Hematopoietic multipotent progenitor cell treated with erythropoietin and hydrocortisone succinate and interleukin-3 and kit ligand, for 15 days (in vitro differentiated cells): Measurements from ENCODE around the gene PNMA8A.
"Not testable (repeated sequence)": the region's sequence is repeated elsewhere in the genome, so short reads cannot be mapped to it uniquely, and the experiment has no call there.

Experiments used
- DNase-seq: peaks from one replicate; pipeline ENCODE4 v3.0.0-alpha.2; 2015; ENCODE audit warnings: low spot score

Gene PNMA8A, protein sequence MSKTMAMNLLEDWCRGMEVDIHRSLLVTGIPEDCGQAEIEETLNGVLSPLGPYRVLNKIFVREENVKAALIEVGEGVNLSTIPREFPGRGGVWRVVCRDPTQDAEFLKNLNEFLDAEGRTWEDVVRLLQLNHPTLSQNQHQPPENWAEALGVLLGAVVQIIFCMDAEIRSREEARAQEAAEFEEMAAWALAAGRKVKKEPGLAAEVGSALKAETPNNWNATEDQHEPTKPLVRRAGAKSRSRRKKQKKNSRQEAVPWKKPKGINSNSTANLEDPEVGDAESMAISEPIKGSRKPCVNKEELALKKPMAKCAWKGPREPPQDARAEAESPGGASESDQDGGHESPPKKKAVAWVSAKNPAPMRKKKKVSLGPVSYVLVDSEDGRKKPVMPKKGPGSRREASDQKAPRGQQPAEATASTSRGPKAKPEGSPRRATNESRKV

DNA sequence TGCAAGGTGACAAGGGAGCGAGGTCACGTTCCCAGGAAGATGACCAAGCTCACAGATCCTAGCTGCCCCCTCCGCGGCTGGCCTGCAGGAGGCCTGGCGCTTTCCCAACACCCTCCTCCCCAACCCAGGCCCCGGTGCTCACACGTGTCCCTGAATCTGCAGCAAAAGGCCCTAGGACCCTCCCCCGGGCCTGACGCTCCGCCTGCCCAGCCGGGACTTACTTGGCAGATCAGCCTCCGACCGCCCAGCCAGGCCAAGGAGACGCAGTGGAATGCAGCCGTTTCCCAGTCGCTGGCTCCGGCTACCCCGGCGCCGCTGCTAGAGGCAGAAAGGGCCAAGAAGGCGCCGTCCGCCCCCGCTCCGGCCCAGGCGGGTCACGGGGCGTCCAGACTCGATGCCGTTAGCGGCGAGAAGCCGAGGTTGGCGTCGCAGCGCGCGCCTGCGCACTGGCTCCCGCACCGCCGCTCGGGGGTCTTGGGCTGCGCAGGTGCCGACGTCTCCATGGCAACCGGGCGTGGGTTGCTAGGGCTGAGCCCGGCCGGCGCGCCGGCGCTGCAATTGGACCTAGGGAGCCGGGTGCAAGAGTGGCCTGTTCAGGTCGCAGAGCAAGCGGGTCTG is at the start of gene PNMA8A:
PNMA8A (minus strand) TSS at position 448 of the 618 bp plus-strand sequence. CDS start 528 bp downstream, outside the sequence.
- DNase-seq, result no peak

DNA sequence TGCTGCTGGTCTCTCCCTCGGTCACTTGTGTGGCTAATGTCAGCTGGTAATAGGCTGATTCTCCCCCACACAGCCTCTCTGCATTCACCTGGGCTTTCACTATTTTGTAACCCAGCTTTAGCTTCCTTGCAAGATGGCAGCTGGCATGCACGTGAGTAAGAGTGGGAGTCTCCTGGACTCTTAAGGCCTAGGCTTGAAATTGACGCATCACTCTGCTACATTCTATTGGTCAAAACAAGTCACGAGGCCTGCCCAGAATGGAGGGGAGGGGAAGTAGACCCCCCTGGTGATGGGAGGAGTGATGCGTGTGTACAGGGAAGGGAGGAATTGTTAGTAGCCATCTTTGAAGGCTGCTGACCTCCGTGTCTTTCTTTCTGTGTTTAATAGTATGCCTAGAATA is 49.3 kb upstream of the PNMA8A start:
- DNase-seq, result no peak

DNA sequence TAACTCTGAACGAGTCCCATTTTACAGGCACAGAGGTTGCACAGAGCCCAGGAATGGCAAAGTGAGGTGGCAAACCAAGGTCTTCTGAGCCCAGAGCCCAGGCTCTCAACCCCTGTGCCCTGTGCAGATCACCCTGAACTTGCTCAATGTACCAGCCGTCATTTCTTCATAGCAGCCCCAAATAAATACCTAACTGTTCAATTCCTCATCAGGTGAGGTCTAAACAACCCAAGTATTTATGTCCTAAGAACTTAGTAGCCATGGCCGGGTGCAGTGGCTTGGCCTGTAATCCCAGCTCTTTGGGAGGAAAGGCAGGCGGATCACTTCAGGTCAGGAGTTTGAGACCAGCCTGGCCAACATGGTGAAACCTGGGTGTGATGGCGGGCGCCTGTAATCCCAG is 46.1 kb upstream of the PNMA8A start:
- no peak for DNase-seq

DNA sequence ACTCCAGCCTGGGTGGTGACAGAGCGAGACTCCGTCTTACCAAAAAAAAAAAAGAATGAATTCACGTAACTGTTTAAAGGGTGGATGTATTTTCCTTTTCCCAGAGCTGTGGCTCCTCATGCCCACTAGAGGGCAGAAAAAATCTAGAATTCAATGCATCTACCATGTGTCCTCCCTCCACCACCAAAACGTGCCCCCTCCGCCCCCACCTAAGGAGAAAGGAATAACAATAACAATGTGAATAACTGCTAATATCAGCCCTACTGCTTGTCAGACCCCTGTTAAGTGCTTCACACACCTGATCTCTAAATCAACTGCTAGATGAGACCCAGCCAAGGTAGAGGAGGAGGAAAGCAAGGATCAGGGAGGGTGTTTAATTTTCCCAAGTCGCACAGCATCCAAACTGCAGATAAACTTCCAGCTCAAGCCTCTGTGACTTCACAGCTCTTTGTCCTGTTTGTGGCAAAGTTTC is 44.6 kb upstream of the PNMA8A start:
- peak; percentile 6 for DNase-seq

DNA sequence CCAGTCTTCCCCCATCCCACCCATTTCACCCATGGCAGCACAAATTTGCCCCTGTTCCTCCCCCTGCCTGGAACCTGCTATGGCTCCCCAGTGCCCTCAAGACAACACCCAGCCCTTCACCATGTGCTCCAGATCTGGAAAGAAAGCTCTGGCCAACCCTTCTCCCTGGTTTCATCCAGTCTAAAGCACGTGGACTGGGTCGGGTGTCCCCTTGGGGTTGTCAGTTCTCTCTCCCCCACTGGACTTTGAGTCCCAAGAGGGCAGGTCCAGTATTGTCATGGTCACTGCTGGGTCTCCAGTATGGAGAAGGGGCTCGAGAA is 43.9 kb upstream of the PNMA8A start:
- DNase-seq, result no peak

DNA sequence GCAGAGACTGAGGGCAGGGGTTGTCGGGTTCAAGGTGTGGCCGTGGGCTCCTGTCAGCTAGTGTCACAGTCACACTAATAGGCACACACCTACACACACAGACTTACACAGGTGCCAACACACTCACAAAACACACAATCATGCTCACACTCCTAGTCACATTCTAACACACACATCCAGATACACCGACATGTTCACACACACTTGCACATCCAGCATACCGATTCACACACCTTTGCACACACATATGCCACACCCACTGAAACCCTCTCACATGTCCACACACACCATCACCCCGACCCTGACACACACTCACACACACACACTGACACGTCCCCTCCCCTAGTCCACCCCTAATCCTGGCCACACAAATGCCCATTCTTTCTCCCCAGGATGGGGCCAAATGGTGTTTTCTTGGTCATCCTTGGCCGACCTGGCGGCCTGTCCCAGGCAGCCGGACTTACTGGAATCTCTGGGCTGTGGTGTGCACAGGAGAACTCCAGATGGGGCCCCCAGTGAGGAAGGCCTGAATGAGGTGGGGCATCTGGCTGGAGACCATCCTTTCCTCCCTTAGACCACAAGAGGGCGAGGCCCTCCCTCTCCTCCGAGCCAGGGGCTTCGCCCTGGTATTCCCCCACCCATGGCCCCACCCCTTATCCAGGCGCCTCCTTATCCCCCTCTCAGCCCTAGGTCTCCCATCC is 43.4 kb upstream of the PNMA8A start:
- no peak for DNase-seq

DNA sequence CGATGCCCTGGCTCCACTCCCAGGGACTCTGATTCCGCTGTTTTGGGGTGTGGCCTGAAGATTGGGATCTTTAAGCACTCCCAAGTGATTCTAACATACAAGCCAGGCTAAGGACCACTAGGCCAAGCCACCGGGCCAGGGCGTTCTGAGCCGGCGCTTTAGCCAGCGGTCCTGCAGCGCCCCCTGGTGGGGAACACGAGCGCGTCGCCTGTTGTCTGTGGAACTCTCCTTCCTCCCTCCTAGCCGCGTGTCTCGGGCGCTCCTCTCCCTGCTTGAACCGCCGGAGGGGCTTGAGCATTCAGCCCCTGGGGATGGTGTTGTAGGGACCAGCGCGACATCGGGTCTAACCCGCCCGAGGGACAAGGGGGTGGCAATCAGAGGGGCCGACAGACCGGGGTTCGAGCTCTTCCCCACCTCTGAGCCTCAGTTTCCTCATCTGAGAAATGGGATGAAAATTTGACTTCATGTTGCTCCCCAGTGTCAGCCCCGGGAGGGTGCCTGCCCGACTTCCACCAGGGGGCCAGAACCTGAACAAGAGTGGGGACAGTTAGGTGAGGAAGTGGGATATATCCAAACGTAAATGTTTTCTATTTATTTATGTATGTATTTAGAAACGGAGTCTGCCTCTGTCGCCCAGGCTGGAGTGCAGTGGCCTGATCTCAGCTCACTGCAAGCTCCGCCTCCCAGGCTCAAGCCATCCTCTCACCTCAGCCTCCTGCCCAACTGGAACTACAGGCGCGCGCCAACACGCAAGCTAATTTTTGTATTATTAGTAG is 42.3 kb upstream of the PNMA8A start:
- DNase-seq, result peak; percentile 71

DNA sequence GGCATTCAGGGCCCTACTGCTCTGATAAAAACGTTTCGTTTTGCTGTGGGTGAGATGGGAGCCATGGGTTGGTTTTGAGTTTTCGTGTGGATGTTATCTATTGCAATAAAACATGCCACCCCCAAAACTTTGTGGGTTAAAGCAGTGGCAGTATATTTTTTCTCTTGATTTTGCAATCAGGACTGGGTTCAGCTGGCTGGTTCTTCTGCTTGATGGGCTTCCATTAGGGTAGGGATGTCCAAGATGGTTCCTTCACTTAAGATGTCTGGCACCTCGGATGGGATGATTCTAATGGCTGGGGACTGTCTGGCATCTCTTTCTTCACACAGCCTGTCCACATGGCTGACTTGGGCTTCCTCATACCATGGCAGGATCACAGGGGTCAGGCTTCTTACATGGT is 39.9 kb upstream of the PNMA8A start:
- DNase-seq, result no peak

DNA sequence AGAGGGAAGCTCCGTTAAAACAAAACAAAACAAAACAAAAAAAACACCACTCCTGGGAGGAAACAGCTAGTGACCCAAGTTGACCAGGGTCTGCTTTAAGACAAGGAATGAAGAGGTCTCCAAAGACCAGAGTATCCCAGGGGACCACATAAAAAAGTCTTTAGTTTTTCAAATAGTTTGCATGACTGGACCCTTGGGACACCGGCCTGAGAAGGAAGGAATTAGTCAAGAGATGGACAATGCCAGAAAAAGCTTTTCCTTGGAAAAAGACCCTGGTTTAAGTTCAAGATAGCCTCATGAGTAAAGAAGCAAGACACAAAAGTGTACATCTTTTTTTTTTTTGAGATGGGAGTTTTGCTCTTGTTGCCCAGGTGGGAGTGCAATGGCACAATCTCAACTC is 36.8 kb upstream of the PNMA8A start:
- DNase-seq, result no peak

DNA sequence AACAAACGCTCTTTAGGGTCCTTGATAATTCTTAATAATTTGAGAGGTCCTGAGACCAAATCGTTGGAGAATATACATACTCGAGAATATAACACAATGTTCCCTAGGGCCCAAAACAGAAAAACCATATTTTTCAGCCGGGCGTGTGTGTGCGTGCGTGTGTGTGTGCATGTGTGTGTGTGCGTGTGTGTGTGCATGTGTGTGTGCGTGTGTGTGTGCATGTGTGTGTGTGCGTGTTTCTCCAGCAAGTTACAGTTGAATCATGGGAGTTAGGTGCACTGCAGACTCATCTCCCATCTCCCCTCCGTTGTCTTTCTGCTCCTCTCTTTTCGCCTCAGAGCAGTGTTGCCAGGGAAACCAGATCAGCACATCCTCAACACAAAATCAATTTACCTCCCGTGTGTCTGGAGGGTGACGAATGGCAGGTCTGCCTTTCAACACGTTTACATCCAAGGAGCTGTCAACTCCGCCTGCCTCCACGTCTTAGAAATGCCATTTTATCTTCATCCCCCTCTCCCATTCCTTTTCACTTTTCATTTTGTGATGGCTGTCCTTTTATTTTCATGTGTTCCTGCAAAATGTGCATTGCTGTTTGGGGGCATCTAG is 32.6 kb upstream of the PNMA8A start:
- no peak for DNase-seq

DNA sequence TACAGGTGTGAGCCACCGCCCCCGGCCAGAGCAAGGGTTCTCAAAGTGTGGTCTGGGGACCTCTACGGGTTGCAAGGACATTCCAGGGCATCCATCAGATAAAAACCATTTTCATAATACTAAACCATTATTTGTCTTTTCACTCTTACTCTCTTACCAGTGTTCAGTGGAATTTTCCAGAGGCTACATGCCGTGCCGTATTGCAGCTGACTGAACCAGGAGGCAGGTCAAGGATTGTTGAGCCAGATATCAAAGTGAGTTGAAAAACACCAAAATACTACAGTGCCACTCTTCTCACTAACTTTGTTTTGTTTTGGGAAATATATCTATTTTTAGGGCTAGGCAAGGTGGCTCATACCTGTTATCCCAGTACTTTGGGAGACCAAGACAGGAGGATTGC is 31.5 kb upstream of the PNMA8A start:
- no peak for DNase-seq

DNA sequence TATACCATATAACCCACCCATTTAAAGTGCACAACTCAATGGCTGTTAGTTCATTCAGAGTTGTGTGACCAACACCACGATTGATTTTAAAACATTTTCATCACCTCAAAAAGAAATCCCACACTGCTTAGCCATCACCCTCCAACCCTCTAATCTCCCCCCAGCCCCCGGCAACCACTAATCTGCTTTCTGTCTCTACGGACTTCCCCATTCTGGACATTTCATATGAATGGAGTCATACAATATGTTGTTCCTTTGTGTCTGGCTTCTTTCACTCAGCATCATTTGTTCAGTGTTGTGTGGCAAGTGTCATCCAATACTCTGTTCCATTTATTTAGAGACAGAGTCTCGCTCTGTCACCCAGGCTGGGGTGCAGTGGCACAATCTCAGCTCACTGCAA is 28.3 kb upstream of the PNMA8A start:
- DNase-seq, result no peak

DNA sequence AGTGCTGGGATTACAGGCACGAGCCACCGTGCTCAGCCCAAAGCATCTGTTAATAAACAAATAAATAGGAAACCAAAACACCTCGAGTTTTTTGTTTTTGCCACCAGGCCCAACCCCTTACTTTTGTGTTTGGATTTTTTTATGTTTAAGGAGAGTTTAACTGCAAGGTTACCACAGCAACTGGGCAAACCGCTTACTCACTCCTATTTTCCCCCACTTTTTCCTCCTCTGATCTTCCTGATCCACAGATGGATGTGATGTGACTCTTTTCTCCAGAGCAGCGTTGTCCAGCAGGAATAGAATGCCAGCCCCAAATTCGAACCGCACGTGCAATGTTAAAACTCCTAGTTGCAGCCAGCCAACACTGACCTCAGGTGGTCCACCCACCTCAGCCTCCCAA is 26.4 kb upstream of the PNMA8A start:
- no peak for DNase-seq

DNA sequence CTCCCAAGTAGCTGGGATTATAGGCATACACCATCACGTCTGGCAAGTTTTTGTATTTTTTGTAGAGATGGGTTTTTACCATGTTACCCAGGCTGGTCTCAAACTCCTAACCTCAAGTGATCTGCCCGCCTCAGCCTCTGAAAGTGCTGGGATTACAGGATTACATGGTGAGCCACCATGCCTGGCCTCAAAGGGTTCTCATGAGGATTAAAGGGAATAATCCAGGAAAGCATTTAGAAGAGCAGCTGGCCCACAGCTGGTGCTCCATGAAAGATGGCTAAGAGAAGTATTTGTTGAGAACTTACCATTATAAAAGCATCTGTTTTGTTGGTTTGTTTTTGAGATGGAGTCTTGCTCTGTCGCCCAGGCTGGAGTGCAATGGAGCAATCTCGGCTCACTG is 25.5 kb upstream of the PNMA8A start:
- not testable (repeated sequence) for DNase-seq

DNA sequence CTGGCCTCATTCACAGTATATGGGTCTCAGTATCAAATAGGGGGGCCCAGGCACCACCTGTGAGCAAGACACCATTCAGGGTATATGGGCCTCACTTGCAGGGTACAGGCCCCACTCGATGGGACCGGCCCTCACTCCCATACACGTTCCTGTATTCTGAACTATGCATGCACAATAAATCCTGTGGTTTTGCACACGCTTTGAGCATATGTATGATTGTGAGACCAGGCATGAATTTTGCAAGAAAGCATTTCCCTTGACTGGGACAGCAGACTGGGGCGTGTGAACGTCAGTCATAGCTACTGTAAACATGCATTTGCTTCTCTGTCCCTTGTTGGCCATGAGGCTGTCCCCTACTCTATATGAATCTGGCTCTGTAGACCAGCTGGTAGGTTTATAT is 24.9 kb upstream of the PNMA8A start:
- no peak for DNase-seq

DNA sequence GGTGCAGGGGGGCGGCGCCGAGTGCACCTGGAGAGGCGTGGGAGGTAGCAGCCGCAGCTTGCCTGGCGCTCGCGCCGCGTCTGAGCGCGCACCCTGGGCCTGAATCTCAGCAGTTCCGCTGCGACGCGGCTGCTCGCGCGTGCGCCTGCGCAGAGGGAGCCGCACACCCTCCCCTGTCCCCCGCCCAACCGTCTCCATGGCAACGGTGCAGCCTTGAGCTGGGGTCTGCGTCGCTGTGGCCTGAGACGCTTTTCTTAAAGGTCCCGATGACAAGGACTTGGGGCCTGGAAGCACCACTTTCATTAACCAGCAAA is 24.4 kb upstream of the PNMA8A start, which contains the start of gene PNMA8B:
PNMA8B (minus strand) TSS at position 82 of the 314 bp plus-strand sequence. CDS start 402 bp downstream, outside the sequence.
- no peak for DNase-seq

DNA sequence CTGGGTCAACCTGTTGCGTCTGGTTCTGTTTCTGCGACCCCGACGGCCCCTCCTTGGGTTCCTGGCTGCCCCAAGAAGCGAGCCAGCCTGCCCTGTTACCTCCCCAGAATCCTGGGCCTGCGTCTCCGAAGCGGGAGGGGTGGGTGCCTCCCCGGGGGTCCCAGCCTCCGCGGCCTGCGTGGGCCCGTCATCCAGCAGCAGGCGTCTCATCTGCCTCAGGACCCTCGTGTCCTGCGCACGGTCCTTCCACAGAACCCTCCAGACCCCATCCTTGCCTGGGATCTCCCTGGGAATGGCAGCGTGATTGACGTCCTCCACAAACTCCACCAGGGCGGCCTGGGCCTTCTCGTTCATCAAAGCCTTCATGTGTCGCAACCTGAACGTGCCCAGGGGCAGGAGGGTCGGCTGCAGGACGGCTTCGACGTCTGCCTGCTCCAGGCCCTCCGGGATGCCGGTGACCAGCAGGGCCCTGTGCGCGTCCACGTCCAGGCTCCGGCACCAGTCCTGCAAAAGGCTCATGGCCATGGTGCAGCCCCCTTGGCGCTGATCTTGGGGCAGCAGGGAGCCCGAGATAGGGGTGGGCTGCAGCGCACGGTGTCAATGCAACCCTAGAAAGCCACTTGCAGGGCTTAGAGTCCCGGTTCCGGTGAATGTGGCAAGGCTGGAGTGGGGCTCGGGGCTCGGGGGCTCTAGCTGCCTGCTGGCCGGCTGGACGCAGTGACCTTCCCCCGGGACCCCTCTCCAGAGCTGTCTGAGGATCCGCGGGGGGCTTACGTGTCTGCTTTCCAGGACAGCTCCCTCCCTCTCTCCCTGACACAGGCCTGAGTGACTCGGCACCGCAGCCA is 23.8 kb upstream of the PNMA8A start:
- no peak for DNase-seq

DNA sequence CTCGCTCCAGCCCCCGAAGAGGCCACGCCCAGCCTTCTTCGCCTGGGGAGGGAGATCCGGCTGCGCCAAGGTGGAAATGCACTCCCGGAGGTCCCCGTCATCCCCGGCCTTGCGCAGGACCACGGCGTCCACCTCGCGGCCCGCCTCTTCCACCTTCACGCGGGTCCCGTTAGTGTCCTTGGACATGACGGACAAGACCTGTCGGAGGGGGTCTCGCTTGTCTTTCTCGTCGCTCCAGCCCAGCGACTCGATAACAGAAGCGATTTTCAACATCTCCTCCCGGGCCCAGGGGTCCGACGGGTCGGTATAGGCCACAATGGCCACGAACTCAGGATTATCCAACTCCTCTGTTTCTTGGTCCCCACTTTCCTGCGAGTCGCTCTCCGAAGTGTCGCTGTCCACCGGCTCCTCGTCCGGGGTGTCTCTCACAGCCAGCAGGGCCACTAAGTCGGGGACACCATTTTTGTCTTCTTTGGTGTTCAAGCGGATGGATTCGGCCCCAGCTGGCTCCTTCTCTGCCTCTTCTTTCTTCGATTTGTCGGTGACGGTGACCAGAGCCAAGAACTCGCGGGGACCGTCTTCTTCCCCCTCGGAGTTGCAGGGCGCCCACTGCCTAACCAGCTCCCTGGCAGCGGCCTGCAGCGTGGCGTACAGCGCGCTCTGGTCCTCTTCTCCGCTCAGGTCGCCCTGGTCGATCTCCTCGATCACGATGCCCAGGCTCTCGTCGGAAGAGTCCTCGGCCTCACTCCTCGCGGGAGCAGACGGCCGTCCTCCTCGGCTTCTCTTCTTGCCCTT is 23.0 kb upstream of the PNMA8A start:
- DNase-seq, result no peak

DNA sequence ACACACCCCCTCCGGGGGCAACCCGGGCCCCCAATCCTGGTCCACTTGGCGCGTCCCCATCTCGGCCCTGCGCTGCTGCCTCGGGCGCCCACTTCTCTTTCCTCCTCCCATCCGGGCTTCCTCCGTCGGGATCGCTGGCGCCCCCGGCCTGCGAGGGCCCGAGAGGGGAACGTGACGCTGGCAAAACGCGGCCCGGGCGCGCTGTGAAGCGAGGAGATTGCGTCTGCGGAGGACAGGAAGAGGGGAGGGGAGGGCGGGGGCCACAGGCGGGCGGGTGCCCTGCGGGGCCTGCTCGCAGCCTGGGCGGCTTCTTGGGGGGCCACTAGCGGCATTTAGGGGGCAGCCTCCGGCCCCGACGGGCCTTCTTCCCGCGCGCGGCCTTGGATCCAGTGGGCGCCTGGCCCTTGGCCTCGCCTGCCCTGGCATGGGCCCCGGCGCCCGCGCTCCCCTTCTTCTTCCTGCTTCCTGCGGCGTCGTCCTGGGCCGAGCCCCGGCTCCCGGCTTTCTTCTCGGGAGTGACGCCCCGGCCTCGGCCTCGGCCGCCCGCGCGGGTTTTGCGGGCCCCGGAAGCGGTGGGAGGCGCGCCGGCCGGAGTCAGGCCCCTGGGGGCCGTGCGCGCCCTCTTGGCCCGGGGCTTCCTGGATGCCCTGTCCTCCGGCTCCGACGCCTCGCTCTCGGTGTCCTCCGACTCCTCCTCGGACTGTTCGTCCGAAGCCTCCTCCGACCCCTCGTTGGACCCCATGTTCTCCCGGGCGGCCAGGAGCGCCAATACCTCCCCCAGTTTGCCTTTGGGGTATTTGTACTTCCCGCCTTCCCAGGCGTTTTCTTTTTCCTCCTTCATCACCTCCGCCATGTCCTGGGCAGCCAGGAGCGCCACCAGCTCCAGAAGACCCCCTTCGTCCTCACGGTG is 22.1 kb upstream of the PNMA8A start:
- DNase-seq, result no peak
